ENCODE results near the gene CCL20. TPM values are rescaled to one million over a fixed set of nuclear protein-coding genes. Genes with fewer than 3 reads are reported as not detected.
"Not testable (repeated sequence)": the region's sequence is repeated elsewhere in the genome, so short reads cannot be mapped to it uniquely, and the experiment has no call there.

CCL20 gene
- total RNA-seq, 2 experiments from 2014 or later = 1.5 to 2.2 TPM

- H3K4me3 ChIP-seq (ENCODE audit: low read length) = no peak overlapping the region
- no peaks in the 10 kb centered on the region for H3K9me3 ChIP-seq (ENCODE audit: control insufficient read depth in 1 of 2, insufficient read depth in 1 of 2, low read length in 2 of 2)
- H3K9me3 Mint-ChIP-seq = no peaks in the 10 kb centered on the region
- H3K27me3 Mint-ChIP-seq = no peaks in the 10 kb centered on the region
- no peak overlapping the region for H3K4me3 Mint-ChIP-seq
- intact Hi-C loops (cut with DNase I, micrococcal nuclease) = no loop called here
- no peaks in the 10 kb centered on the region for H3K4me1 Mint-ChIP-seq (ENCODE audit: low read depth)
- H3K36me3 ChIP-seq (ENCODE audit: insufficient read depth, low read length) = no peaks in the 10 kb centered on the region
- H3K36me3 Mint-ChIP-seq (ENCODE audit: low read depth) = no peaks in the 10 kb centered on the region
- TF ChIP-seq CTCF (IDR thresholded peaks at IDR 0.05) = no peak
- no peak for DNase-seq
- no peaks in the 10 kb centered on the region for H3K27me3 ChIP-seq (ENCODE audit: control insufficient read depth in 1 of 2, insufficient read depth in 2 of 2, low read length in 2 of 2)
- no peak overlapping the region for H3K27ac Mint-ChIP-seq
- CTCF ChIA-PET = interaction anchor here (0.7 kb wide), 2 partner anchors 22 to 310 kb away, joined by 3 read pairs; no protein-coding TSS in a partner anchor
- POLR2A ChIA-PET = no interaction called here
- H3K27ac ChIP-seq (ENCODE audit: low read depth in 1 of 2, low read length in 2 of 2) = no peak overlapping the region
- peaks cover 2% of the 10 kb centered on the region for H3K4me1 ChIP-seq (ENCODE audit: insufficient read depth, low read length)
- no peak for ATAC-seq (ENCODE audit: poor library complexity)
These were observed 20.8 kb downstream of the CCL20 start for GRCh38 chr2:227834423-227834822.

- Mint-ChIP-seq H3K4me3 (no peak overlapping the region), H3K27ac (no peak overlapping the region), H3K4me1 (ENCODE audit: low read depth) (no peaks in the 10 kb centered on the region), H3K36me3 (ENCODE audit: low read depth) (no peaks in the 10 kb centered on the region), H3K27me3 (no peaks in the 10 kb centered on the region), H3K9me3 (no peaks in the 10 kb centered on the region)
- ATAC-seq (ENCODE audit: poor library complexity) = no peak
- Histone ChIP-seq H3K4me1 (ENCODE audit: insufficient read depth, low read length) (peaks cover 8% of the 10 kb centered on the region), H3K4me3 (ENCODE audit: low read length) (no peak overlapping the region), H3K27ac (ENCODE audit: low read depth in 1 of 2, low read length in 2 of 2) (no peak overlapping the region), H3K9me3 (ENCODE audit: control insufficient read depth in 1 of 2, insufficient read depth in 1 of 2, low read length in 2 of 2) (no peaks in the 10 kb centered on the region), H3K36me3 (ENCODE audit: insufficient read depth, low read length) (no peaks in the 10 kb centered on the region), H3K27me3 (ENCODE audit: control insufficient read depth in 1 of 2, insufficient read depth in 2 of 2, low read length in 2 of 2) (no peaks in the 10 kb centered on the region)
- no peak for DNase-seq
- TF ChIP-seq CTCF (IDR thresholded peaks at IDR 0.05) = no peak
- CTCF ChIA-PET = interaction anchor here (0.7 kb wide), 1 partner anchor 22 kb away, joined by 3 read pairs; no protein-coding TSS in a partner anchor
- POLR2A ChIA-PET = no interaction called here
- intact Hi-C loops (cut with DNase I, micrococcal nuclease) = no loop called here
These were observed 21.4 kb downstream of the CCL20 start for GRCh38 chr2:227834916-227835650.

GRCh38 chr2:227839339-227840129 lies 25.9 kb downstream of the CCL20 start:
- H3K9me3 Mint-ChIP-seq; H3K36me3 Mint-ChIP-seq (ENCODE audit: low read depth); intact Hi-C loops (cut with DNase I, micrococcal nuclease); H3K4me1 ChIP-seq (ENCODE audit: insufficient read depth, low read length); H3K4me1 Mint-ChIP-seq (ENCODE audit: low read depth); ATAC-seq (ENCODE audit: poor library complexity); H3K36me3 ChIP-seq (ENCODE audit: insufficient read depth, low read length); H3K27ac ChIP-seq (ENCODE audit: low read depth in 1 of 2, low read length in 2 of 2); H3K4me3 Mint-ChIP-seq; H3K9me3 ChIP-seq (ENCODE audit: control insufficient read depth in 1 of 2, insufficient read depth in 1 of 2, low read length in 2 of 2); H3K4me3 ChIP-seq (ENCODE audit: low read length); H3K27me3 ChIP-seq (ENCODE audit: control insufficient read depth in 1 of 2, insufficient read depth in 2 of 2, low read length in 2 of 2); POLR2A ChIA-PET; H3K27ac Mint-ChIP-seq: not testable (repeated sequence)
- DNase-seq = peak in 3 of 14 experiments; percentile 40 to 62 (median 47)
- CTCF ChIA-PET = interaction anchor here (0.6 kb wide), 1 partner anchor 1490 kb away, joined by 3 read pairs; no protein-coding TSS in a partner anchor
- H3K27me3 Mint-ChIP-seq = peaks cover 16% of the 10 kb centered on the region
